Activated B cell treated with CpG ODN at 0.5 μM for 24 hours (primary cell): ENCODE measurements around the gene LMCD1. TPM values are rescaled to one million over a fixed set of nuclear protein-coding genes. Genes with fewer than 3 reads are reported as not detected.

Experiments used
- ATAC-seq: fragments of 200-7000 bp; cut with Tn5 transposase; one replicate; pipeline ENCODE4 v1.10.0; 2021; ENCODE audit warnings: low read depth, mild to moderate bottlenecking, moderate library complexity
- CTCF ChIA-PET: fragments of 350-600 bp; sonication (Branson Sonifier 250); formaldehyde crosslinking; loops from one replicate; lab custom pipeline; 2021; ENCODE audit warnings: antibody characterized with exemption; lab: Charles Lee
- POLR2A ChIA-PET: fragments of 350-600 bp; sonication (Branson Sonifier 250); formaldehyde crosslinking; loops from one replicate; lab custom pipeline; 2021; ENCODE audit warnings: antibody characterized with exemption; lab: Charles Lee
- DNase-seq: peaks from one replicate; pipeline ENCODE4 v3.0.0; 2022
- H3K27ac Mint-ChIP-seq: one replicate; pipeline ENCODE4 v1.8.0; 2020; ENCODE audit warnings: mixed read lengths
- H3K27me3 Mint-ChIP-seq: one replicate; pipeline ENCODE4 v1.8.0; 2021; ENCODE audit warnings: mixed read lengths
- H3K36me3 Mint-ChIP-seq: one replicate; pipeline ENCODE4 v1.8.0; 2021; ENCODE audit warnings: low read depth, mixed read lengths
- H3K4me1 Mint-ChIP-seq: one replicate; pipeline ENCODE4 v1.8.0; 2021; ENCODE audit warnings: mixed read lengths
- H3K4me3 Mint-ChIP-seq: one replicate; pipeline ENCODE4 v1.8.0; 2020; ENCODE audit warnings: mild to moderate bottlenecking, mixed read lengths
- H3K9me3 Mint-ChIP-seq: one replicate; pipeline ENCODE4 v1.8.0; 2020; ENCODE audit warnings: mixed read lengths
- CTCF ChIP-seq: fragments of 200-600 bp; IDR thresholded peaks from one replicate; pipeline ENCODE4 v1.8.0; 2022; ENCODE audit warnings: antibody characterized with exemption, mild to moderate bottlenecking
- intact Hi-C: fragments of 100-400 bp; cut with micrococcal nuclease; formaldehyde crosslinking; loops from one replicate; pipeline ENCODE4 v1.15.1; 2024
- total RNA-seq: library from RNA; stranded (reverse); gene quantifications from 2 replicates; pipeline ENCODE4 v1.2.3, GENCODE V29; 2022

The LMCD1 gene
- total RNA-seq, 1 donor from 2014 or later: 6.0 TPM

- H3K4me1 Mint-ChIP-seq: no peaks in the 10 kb centered on the region
- no peak for TF ChIP-seq CTCF
- ChIA-PET CTCF (no interaction called here), POLR2A (no interaction called here)
- intact Hi-C loops: no loop called here
- no peak overlapping the region for H3K27ac Mint-ChIP-seq
- H3K36me3 Mint-ChIP-seq: no peaks in the 10 kb centered on the region
- no peak overlapping the region for H3K4me3 Mint-ChIP-seq
- no peaks in the 10 kb centered on the region for H3K27me3 Mint-ChIP-seq
- DNase-seq (no peak), ATAC-seq (no peak)
- no peaks in the 10 kb centered on the region for H3K9me3 Mint-ChIP-seq
Measured at GRCh38 chr3:8596321-8597218, 94.9 kb downstream of the LMCD1 start.

- ChIA-PET CTCF (no interaction called here), POLR2A (no interaction called here)
- DNase-seq (no peak), ATAC-seq (no peak)
- intact Hi-C loops: no loop called here
- H3K9me3 Mint-ChIP-seq: no peaks in the 10 kb centered on the region
- H3K4me3 Mint-ChIP-seq: no peak overlapping the region
- no peaks in the 10 kb centered on the region for H3K36me3 Mint-ChIP-seq
- no peaks in the 10 kb centered on the region for H3K4me1 Mint-ChIP-seq
- no peaks in the 10 kb centered on the region for H3K27me3 Mint-ChIP-seq
- no peak overlapping the region for H3K27ac Mint-ChIP-seq
- no peak for TF ChIP-seq CTCF
Measured at GRCh38 chr3:8597219-8597853, 95.7 kb downstream of the LMCD1 start.

- DNase-seq (no peak), ATAC-seq (no peak)
- H3K27ac Mint-ChIP-seq: no peak overlapping the region
- H3K4me1 Mint-ChIP-seq: no peaks in the 10 kb centered on the region
- CTCF ChIA-PET: no interaction called here
- POLR2A ChIA-PET: no interaction called here
- TF ChIP-seq CTCF: no peak
- H3K36me3 Mint-ChIP-seq: no peaks in the 10 kb centered on the region
- H3K9me3 Mint-ChIP-seq: no peaks in the 10 kb centered on the region
- intact Hi-C loops: no loop called here
- no peaks in the 10 kb centered on the region for H3K27me3 Mint-ChIP-seq
- H3K4me3 Mint-ChIP-seq: no peak overlapping the region
Measured at GRCh38 chr3:8599146-8599545, 97.5 kb downstream of the LMCD1 start.

GRCh38 chr3:8600457-8600856 is 98.8 kb downstream of the LMCD1 start:
- Mint-ChIP-seq H3K27ac (no peak overlapping the region), H3K4me1 (no peaks in the 10 kb centered on the region), H3K36me3 (no peaks in the 10 kb centered on the region), H3K9me3 (no peaks in the 10 kb centered on the region), H3K27me3 (peaks cover 2% of the 10 kb centered on the region), H3K4me3 (no peak overlapping the region)
- TF ChIP-seq CTCF: no peak
- no peak for DNase-seq
- CTCF ChIA-PET: no interaction called here
- POLR2A ChIA-PET: no interaction called here
- intact Hi-C loops: no loop called here
- ATAC-seq: no peak

GRCh38 chr3:8603115-8603710 is 101.6 kb downstream of the LMCD1 start:
- H3K36me3 Mint-ChIP-seq: no peaks in the 10 kb centered on the region
- H3K27me3 Mint-ChIP-seq: peaks cover 3% of the 10 kb centered on the region
- no peak overlapping the region for H3K27ac Mint-ChIP-seq
- ChIA-PET CTCF (no interaction called here), POLR2A (no interaction called here)
- H3K9me3 Mint-ChIP-seq: no peaks in the 10 kb centered on the region
- TF ChIP-seq CTCF: no peak
- no peak overlapping the region for H3K4me3 Mint-ChIP-seq
- DNase-seq: no peak
- intact Hi-C loops: no loop called here
- H3K4me1 Mint-ChIP-seq: no peaks in the 10 kb centered on the region
- no peak for ATAC-seq
